Central memory CD8-positive, alpha-beta T cell (primary cell): ENCODE results near the gene CCDC7.
"Not testable (repeated sequence)": the region's sequence is repeated elsewhere in the genome, so short reads cannot be mapped to it uniquely, and the experiment has no call there.

ENCODE experiments used
- ATAC-seq: fragments of 150-1000 bp; cut with Tn5 transposase; replicated peaks from 2 replicates; pipeline ENCODE4 v1.10.0; 2022; ENCODE audit warnings: mild to moderate bottlenecking, moderate FRiP score, moderate number of reproducible peaks; ENCODE audit not compliant: poor library complexity, severe bottlenecking; ENCODE audit errors: extremely low read depth
- DNase-seq, 2 donors: peaks; one replicate each; pipeline ENCODE4 v3.0.0; 2021; ENCODE audit warnings: low spot score in 2 of 2
- H3K27ac Mint-ChIP-seq: one replicate; pipeline ENCODE4 v1.8.0; 2022; ENCODE audit warnings: low read depth, mild to moderate bottlenecking, moderate library complexity, mixed read lengths
- H3K27me3 Mint-ChIP-seq: one replicate; pipeline ENCODE4 v1.8.0; 2022; ENCODE audit warnings: mixed read lengths
- H3K36me3 Mint-ChIP-seq: one replicate; pipeline ENCODE4 v1.8.0; 2022; ENCODE audit warnings: mild to moderate bottlenecking, moderate library complexity, mixed read lengths; ENCODE audit not compliant: insufficient read depth
- H3K4me1 Mint-ChIP-seq: one replicate; pipeline ENCODE4 v1.8.0; 2022; ENCODE audit warnings: mixed read lengths
- H3K4me3 Mint-ChIP-seq: one replicate; pipeline ENCODE4 v1.8.0; 2022; ENCODE audit warnings: mild to moderate bottlenecking, moderate library complexity, mixed read lengths
- H3K9me3 Mint-ChIP-seq: one replicate; pipeline ENCODE4 v1.8.0; 2022; ENCODE audit warnings: mixed read lengths

Gene CCDC7

DNA sequence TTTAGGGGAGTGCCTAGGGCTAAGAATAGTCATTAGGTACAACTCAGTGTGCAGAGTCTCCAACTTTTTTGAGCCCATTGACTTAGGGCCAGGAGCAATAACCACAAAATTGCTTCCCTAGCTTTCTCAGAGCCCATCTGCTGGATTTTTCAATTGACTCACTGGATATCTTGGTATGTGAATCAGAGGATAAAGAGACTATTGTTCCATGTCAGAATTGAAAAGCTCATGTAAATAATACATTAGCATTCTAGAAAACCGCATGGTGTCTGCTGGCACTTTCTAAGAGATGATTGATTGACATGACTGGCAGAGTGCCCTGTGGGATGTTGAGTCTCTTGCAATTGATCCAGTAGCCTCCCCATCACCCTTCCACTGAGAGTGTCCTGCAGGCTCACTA lies 246.2 kb downstream of the CCDC7 start:
- ATAC-seq (no peak), DNase-seq (no peak)
- Mint-ChIP-seq H3K9me3 (peaks cover 5% of the 10 kb centered on the region), H3K27me3 (no peaks in the 10 kb centered on the region), H3K27ac (no peak overlapping the region), H3K4me3 (no peak overlapping the region), H3K4me1 (no peaks in the 10 kb centered on the region), H3K36me3 (no peaks in the 10 kb centered on the region)

DNA sequence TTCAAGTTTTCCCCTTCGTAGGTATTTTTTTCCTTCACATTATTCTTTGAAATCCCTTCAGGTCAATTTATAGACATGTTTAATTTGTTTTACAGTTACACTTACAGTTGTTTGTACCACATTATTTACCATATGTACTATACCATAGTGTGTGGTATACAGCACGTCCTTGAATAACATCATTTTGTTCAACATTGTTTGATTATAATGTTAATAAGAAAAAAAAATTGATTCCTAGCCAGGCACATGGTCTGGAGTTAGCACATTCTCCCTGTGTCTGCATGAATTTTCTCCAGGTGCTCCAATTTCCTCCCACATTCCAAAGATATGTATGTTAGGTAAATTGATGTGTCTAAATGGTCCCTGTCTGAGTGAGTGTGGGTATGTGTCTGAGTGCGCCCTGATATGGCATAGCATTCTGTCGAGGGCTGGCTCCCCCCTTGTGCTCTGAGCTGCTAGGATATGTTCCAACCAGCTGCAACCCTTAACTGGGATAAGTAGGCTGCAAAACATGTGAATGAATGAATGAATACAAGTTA lies 247.6 kb downstream of the CCDC7 start:
- H3K36me3 Mint-ChIP-seq: peaks cover 1% of the 10 kb centered on the region
- no peak overlapping the region for H3K27ac Mint-ChIP-seq

DNA sequence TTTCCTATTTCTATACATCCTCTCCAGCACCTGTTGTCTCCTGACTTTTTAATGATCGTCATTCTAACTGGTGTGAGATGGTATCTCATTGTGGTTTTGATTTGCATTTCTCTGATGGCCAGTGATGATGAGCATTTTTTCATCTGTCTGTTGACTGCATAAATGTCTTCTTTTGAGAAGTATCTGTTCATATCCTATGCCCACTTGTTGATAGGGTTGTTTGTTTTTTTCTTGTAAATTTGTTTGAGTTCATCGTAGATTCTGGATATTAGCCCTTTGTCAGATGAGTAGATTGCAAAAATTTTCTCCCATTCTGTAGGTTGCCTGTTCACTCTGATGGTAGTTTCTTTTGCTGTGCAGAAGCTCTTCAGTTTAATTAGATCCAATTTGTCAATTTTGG lies 253.7 kb downstream of the CCDC7 start:
- not testable (repeated sequence) for H3K4me3 Mint-ChIP-seq, H3K27me3 Mint-ChIP-seq, H3K36me3 Mint-ChIP-seq, DNase-seq, H3K9me3 Mint-ChIP-seq, ATAC-seq, H3K4me1 Mint-ChIP-seq, H3K27ac Mint-ChIP-seq

More for the DNA sequence above, 247.6 kb downstream of the CCDC7 start:
- ATAC-seq: no peak
- H3K27me3 Mint-ChIP-seq: no peaks in the 10 kb centered on the region
- H3K4me1 Mint-ChIP-seq: no peaks in the 10 kb centered on the region
- DNase-seq: no peak
- H3K4me3 Mint-ChIP-seq: no peak overlapping the region
- peaks cover 4% of the 10 kb centered on the region for H3K9me3 Mint-ChIP-seq

DNA sequence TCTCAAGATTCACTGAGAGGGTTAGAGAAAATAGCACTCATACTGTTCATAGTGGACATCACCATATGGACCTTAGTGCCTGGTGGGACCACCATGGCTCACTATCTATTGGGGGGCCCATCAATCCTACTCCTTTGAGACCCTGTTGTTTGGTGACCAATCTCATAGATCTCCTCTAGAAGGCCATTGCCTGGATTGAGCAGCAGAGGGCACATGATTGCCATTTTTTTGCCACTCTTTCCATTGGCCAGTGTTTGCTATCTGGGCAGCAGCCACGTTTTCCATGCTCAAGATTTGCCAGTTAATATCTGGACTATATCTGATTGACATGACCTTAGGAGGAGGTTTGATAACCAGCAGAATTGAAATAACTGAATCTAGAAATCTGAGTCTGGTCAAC lies 267.6 kb downstream of the CCDC7 start:
- DNase-seq: no peak
- Mint-ChIP-seq H3K27ac (no peak overlapping the region), H3K4me1 (no peaks in the 10 kb centered on the region), H3K9me3 (peaks cover 29% of the 10 kb centered on the region), H3K36me3 (no peaks in the 10 kb centered on the region), H3K27me3 (no peaks in the 10 kb centered on the region), H3K4me3 (no peak overlapping the region)
- no peak for ATAC-seq

DNA sequence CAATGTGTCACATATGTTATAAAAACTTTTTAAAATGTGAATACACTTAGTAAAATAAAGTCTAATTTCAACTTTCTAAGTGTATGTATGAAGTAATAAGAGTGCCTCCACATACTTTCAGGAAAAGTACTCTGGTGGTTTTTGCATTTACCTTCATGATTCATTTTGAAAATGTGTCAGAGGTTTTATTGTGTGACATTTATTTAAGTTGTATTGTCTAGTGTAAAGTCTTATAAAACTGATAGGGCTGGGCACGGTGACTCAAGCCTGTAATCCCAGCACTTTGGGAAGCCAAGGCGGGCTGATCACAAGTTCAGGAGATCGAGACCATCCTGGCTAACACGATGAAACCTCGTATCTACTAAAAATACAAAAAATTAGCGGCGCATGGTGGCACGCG lies 285.6 kb downstream of the CCDC7 start:
- no peak overlapping the region for H3K27ac Mint-ChIP-seq
- H3K9me3 Mint-ChIP-seq: no peaks in the 10 kb centered on the region
- H3K27me3 Mint-ChIP-seq: no peaks in the 10 kb centered on the region

DNA sequence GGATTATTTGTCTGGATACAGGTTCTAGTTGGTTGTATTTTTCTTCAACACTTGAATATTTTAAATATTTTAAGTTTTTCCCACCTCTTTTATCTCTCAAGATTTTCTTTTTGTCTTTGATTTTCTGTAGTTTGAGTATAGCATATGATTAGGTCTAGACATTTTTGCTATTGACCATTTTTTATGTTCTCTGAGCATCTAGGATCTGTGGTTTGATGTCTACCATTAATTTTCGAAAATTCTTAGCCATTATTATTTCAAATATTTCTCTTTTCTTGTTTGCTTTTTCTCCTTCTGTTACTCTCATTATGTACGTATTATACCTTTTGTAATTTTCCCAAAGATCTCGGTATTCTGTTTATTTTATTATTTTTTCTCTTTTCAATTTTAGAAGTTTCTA lies 293.0 kb downstream of the CCDC7 start:
- H3K4me1 Mint-ChIP-seq: no peaks in the 10 kb centered on the region
- no peak overlapping the region for H3K27ac Mint-ChIP-seq
- DNase-seq: no peak
- H3K36me3 Mint-ChIP-seq: no peaks in the 10 kb centered on the region
- H3K27me3 Mint-ChIP-seq: no peaks in the 10 kb centered on the region
- ATAC-seq: no peak
- no peak overlapping the region for H3K4me3 Mint-ChIP-seq
- no peaks in the 10 kb centered on the region for H3K9me3 Mint-ChIP-seq

More for the DNA sequence above, 285.6 kb downstream of the CCDC7 start:
- ATAC-seq: no peak
- no peak for DNase-seq
- Mint-ChIP-seq H3K4me3 (no peak overlapping the region), H3K4me1 (no peaks in the 10 kb centered on the region), H3K36me3 (no peaks in the 10 kb centered on the region)

DNA sequence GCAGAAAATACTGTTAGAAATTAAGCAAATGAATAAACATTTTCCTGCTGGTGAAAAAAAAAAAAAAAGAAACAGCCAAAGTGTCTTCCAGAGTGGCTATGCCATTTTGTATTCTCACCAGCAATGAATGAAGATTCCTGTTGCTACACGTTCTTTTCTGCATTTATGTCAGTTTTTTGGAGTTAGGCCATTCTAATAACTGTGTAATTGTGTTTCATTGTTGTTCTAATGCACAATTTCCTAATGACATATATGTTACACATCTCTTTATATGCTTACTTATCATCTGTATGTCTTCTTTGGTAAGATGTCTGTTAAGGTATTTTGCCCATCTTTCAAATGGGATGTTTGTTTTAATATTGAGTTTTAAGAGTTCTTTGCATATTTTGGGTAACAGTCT lies 298.4 kb downstream of the CCDC7 start:
- DNase-seq: no peak
- H3K27me3 Mint-ChIP-seq: no peaks in the 10 kb centered on the region
- H3K9me3 Mint-ChIP-seq: peaks cover 10% of the 10 kb centered on the region
- no peaks in the 10 kb centered on the region for H3K4me1 Mint-ChIP-seq
- H3K27ac Mint-ChIP-seq: no peak overlapping the region
- no peak for ATAC-seq
- no peak overlapping the region for H3K4me3 Mint-ChIP-seq
- peaks cover 5% of the 10 kb centered on the region for H3K36me3 Mint-ChIP-seq

DNA sequence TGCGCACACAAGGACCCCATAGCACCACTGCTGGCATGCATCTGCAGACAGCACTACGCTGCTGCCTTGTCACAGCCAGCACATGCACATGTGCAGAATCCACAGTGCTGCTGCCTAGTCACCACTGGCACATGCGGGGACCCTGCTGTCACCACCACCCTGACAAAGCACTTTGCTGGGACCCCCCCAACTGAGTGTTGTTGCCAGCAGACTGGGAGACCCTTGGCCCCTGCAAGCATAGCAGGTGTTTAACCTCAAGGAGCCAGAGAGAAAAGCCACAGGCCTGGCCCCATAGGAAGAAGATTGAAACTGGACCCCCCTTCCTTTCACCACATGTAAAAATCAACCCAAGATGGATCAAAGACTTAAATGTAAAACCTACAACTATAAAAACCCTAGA lies 300.9 kb downstream of the CCDC7 start:
- no peaks in the 10 kb centered on the region for H3K27me3 Mint-ChIP-seq

DNA sequence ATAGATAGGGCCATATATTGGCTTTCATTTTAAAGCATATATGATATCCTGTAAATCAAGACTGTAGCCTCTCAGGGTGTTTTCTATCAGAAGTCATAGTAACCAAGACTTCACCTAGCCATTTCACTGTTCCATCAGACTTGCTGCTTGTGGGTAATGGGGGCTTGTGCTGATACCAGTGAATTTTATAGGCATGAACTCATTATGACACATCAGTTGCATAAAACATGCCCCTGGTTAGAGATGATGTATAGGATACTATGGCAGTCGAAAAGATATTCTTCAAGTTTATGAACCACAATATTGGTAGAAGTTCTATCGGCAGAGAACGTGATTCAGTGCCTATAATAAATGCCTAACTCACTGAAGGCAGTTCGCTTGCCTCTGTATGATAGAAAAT lies 305.6 kb downstream of the CCDC7 start:
- Mint-ChIP-seq H3K27ac (no peak overlapping the region), H3K36me3 (no peaks in the 10 kb centered on the region), H3K4me1 (no peaks in the 10 kb centered on the region), H3K4me3 (no peak overlapping the region), H3K27me3 (no peaks in the 10 kb centered on the region), H3K9me3 (peaks cover 22% of the 10 kb centered on the region)
- ATAC-seq (no peak), DNase-seq (no peak)

More for the DNA sequence above, 300.9 kb downstream of the CCDC7 start:
- H3K4me1 Mint-ChIP-seq: no peaks in the 10 kb centered on the region
- DNase-seq (no peak), ATAC-seq (no peak)
- no peak overlapping the region for H3K27ac Mint-ChIP-seq
- peaks cover 5% of the 10 kb centered on the region for H3K36me3 Mint-ChIP-seq
- H3K9me3 Mint-ChIP-seq: peaks cover 10% of the 10 kb centered on the region
- no peak overlapping the region for H3K4me3 Mint-ChIP-seq

DNA sequence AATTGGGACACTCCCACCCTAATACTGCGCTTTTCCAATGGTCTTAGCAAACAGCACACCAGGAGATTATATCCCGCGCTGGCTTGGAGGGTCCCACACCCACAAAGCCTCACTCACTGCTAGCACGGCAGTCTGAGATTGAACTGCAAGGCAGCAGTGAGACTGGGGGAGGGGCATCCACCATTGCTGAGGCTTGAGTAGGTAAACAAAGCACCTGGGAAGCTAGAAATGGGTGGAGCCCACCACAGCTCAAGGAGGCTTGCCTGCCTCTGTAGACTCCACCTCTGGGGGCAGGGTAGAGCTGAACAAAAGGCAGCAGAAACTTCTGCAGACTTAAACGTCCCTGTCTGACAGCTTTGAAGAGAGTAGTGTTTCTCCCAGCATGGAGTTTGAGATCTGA lies 309.0 kb downstream of the CCDC7 start:
- DNase-seq, H3K27ac Mint-ChIP-seq, ATAC-seq, H3K27me3 Mint-ChIP-seq, H3K36me3 Mint-ChIP-seq, H3K4me1 Mint-ChIP-seq, H3K4me3 Mint-ChIP-seq: not testable (repeated sequence)
- peaks cover 24% of the 10 kb centered on the region for H3K9me3 Mint-ChIP-seq

DNA sequence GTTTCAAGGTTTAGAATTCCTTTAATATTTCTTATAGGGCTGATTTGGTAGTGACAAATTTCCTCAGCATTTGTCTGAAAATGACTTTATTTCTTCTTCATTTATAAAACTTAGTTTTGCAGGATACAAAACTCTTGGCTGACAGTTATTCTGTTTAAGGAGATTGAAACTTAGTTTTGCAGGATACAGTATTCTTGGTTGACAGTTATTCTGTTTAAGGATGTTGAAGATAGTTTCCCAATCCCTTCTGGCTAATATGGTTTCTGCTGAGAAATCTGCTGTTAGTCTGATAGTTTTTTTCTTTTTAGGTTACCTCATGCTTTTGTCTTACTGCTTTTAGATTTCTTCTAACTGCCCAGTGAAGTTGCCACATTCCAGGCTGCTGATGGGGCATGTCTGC lies 325.3 kb downstream of the CCDC7 start:
- no peaks in the 10 kb centered on the region for H3K4me1 Mint-ChIP-seq
- ATAC-seq (no peak), DNase-seq (no peak)
- H3K27me3 Mint-ChIP-seq: no peaks in the 10 kb centered on the region
- no peaks in the 10 kb centered on the region for H3K36me3 Mint-ChIP-seq
- peaks cover 29% of the 10 kb centered on the region for H3K9me3 Mint-ChIP-seq
- H3K4me3 Mint-ChIP-seq: no peak overlapping the region
- no peak overlapping the region for H3K27ac Mint-ChIP-seq

DNA sequence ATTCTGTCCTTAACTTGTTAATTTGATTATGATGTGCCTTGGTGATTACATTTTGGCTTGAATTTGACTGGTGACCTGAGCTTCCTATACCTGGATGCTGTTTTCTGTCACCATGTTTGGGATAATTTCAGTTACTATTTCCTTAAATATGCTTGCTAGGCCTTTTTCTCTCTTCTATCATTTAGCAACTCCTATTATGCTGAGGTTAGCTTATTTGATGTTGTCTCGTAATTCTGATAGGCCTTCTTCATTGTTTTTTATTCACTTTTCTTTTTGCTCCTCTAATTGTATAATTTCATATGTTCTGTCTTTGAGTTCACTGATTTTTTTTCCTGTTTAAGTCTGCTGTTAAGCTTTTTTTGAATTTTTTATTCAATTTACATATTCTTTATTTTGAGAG lies 327.2 kb downstream of the CCDC7 start:
- ATAC-seq (no peak), DNase-seq (no peak)
- no peaks in the 10 kb centered on the region for H3K36me3 Mint-ChIP-seq
- no peaks in the 10 kb centered on the region for H3K27me3 Mint-ChIP-seq
- H3K9me3 Mint-ChIP-seq: peaks cover 23% of the 10 kb centered on the region
- H3K4me3 Mint-ChIP-seq: no peak overlapping the region
- H3K4me1 Mint-ChIP-seq: no peaks in the 10 kb centered on the region
- no peak overlapping the region for H3K27ac Mint-ChIP-seq

DNA sequence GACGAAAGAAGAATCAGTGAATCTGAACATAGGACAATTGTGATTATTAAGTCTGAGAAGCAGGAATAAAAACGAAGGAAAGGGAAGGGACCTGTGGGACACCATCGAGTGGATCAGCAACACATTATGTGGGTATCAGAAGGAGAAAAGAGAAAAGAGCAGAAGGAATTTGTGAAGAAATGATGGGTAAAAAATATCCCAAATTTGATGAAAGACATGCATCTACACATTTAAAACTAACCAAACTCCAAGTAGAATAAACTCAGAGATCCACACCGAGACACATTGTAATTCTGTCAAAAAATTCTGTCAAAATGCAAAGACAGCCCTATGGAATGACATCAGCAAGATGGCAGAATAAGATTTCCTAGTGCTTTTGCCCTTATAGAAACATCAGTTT lies 341.0 kb downstream of the CCDC7 start:
- Mint-ChIP-seq H3K4me3 (no peak overlapping the region), H3K9me3 (peaks cover 5% of the 10 kb centered on the region), H3K4me1 (no peaks in the 10 kb centered on the region), H3K27me3 (no peaks in the 10 kb centered on the region), H3K27ac (no peak overlapping the region), H3K36me3 (peaks cover 2% of the 10 kb centered on the region)
- DNase-seq (no peak), ATAC-seq (no peak)
